Ishikawa (cell line): ENCODE results near the gene GID8.

Experiments
- CEBPB ChIP-seq: IDR thresholded peaks from 2 replicates; pipeline ENCODE4 v1.6.1; 2012
- CREB1 ChIP-seq: IDR thresholded peaks from 2 replicates; pipeline ENCODE4 v1.6.1; 2012; ENCODE audit warnings: low read depth
- EGR1 ChIP-seq: IDR thresholded peaks from 2 replicates; pipeline ENCODE4 v1.6.1; 2012
- EP300 ChIP-seq: IDR thresholded peaks from 2 replicates; pipeline ENCODE4 v1.6.1; 2012; ENCODE audit warnings: borderline replicate concordance
- FOXM1 ChIP-seq: IDR thresholded peaks from 2 replicates; pipeline ENCODE4 v1.6.1; 2012; ENCODE audit warnings: low read depth, borderline replicate concordance
- MAX ChIP-seq: IDR thresholded peaks from 2 replicates; pipeline ENCODE4 v1.6.1; 2012
- NFIC ChIP-seq: IDR thresholded peaks from 2 replicates; pipeline ENCODE4 v1.6.1; 2012
- RAD21 ChIP-seq: IDR thresholded peaks from 2 replicates; pipeline ENCODE4 v1.6.1; 2012; ENCODE audit warnings: low read depth
- REST ChIP-seq: IDR thresholded peaks from 2 replicates; pipeline ENCODE4 v1.6.1; 2012; ENCODE audit warnings: low read depth, mild to moderate bottlenecking
- TAF1 ChIP-seq: IDR thresholded peaks from 2 replicates; pipeline ENCODE4 v1.6.1; 2012; ENCODE audit warnings: low read depth, mild to moderate bottlenecking
- TCF12 ChIP-seq: IDR thresholded peaks from 2 replicates; pipeline ENCODE4 v1.6.1; 2012; ENCODE audit warnings: low read depth
- TEAD4 ChIP-seq: IDR thresholded peaks from 2 replicates; pipeline ENCODE4 v1.6.1; 2012
- USF1 ChIP-seq: IDR thresholded peaks from 2 replicates; pipeline ENCODE4 v1.6.1; 2012
- YY1 ChIP-seq: IDR thresholded peaks from 2 replicates; pipeline ENCODE4 v1.6.1; 2012; ENCODE audit warnings: low read depth
- ZBTB7A ChIP-seq: IDR thresholded peaks from 2 replicates; pipeline ENCODE4 v1.6.1; 2012; ENCODE audit warnings: low read depth

The GID8 gene

GRCh38 chr20:62958388-62959100 lies 20.6 kb downstream of the GID8 start:
- TF ChIP-seq TAF1 (no peak), EGR1 (no peak), USF1 (no peak), TEAD4 (no peak), REST (no peak), NFIC (no peak), MAX (no peak), ZBTB7A (no peak), YY1 (no peak), TCF12 (no peak), CEBPB (no peak), RAD21 (no peak)

GRCh38 chr20:62959101-62959971 lies 21.4 kb downstream of the GID8 start:
- TF ChIP-seq EGR1 (no peak), EP300 (no peak), YY1 (no peak), ZBTB7A (no peak), TAF1 (no peak), CEBPB (no peak), FOXM1 (no peak), REST (no peak), TEAD4 (no peak), USF1 (no peak), CREB1 (no peak), MAX (no peak)

GRCh38 chr20:62959998-62960436 lies 22.1 kb downstream of the GID8 start:
- TF ChIP-seq EGR1 (no peak), TAF1 (no peak)

GRCh38 chr20:62961310-62961783 lies 23.4 kb downstream of the GID8 start:
- TF ChIP-seq FOXM1 (no peak), RAD21 (no peak), MAX (no peak), YY1 (no peak), EGR1 (no peak), ZBTB7A (no peak), USF1 (no peak), CEBPB (no peak), TAF1 (no peak), TCF12 (no peak), CREB1 (no peak), EP300 (no peak), REST (no peak), TEAD4 (no peak), NFIC (no peak)
